HG02973 (cell line): Measurements from ENCODE around the gene DPP4.

Experiments
- ATAC-seq: cut with Tn5 transposase; IDR thresholded peaks from one replicate; pipeline ENCODE4 v1.9.1; 2021; ENCODE audit warnings: moderate library complexity; ENCODE audit not compliant: unreplicated experiment

DPP4 gene

DNA sequence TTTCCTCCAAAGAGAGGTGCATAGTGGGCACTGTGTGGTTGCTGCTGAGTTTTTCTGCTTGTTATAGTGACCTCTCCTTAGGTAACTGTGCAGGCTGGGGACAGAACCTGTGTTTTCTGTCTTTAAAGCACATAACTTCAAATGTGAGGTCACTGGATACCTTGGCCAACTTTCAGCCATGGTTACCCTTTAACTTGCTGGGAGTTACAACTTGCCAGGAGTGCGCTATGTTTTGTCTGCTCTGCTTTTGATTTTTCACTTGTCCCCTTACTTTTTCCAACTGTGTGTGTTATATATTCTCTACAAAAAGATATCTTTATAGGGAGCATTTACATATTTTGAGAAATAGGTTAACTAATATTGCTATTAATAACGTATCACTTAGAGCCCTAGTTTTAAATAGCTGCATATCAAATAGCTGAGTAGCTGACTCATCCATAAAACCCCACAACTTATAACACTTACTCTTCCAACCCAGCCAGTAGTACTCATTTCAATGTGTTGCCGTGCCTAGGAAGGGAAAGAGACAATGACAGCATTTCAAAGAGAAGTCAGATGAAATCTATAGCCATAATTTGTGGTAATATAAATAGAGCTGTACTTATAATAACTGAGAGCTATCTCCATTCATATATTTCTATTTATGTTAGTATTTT, 51.6 kb downstream of the DPP4 start:
- ATAC-seq, result no peak

DNA sequence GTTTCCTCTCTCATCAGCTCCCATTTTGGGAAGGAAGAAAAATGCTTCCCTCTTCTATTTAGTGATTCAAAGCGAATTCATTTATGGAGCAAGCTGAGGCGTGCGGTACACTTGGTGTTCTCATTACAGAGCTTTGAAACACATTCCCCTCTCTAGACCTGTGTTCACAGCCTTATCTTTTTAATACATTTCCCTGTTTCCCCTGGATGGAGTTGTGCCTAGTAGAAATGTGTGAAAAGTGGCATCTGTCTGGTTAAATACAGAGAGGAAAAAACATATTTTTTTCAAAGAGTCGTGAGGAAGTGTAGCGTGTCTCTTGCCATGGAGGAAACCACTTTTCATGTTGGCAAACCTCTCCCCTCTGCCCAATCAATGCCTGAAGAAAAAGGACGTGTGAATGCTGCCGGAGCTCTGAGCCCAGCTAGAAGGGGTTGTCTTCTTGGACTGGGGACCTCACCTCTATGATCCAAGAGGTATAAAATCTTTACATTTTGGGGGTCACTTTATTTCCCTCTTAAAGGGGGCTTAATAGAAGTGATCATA, 52.4 kb downstream of the DPP4 start:
- no peak for ATAC-seq

DNA sequence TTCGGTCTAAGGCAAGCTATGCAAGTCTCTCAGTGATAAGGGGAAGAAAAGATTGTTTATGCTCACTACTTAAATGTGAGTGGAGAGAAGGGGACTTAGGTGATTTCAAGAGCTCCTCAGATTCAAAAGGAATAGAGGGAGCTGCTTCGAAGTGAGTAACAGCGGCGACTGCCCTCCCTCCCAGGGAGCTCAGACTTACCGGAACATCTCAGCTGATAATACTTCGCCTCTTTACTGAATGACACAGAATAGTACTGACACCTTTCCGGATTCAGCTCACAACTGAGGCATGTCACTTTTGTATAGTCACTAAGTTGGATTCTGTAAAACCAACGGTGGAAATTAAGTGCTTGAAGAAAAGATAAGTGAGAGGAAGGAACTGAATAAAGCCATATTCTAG, 55.5 kb downstream of the DPP4 start:
- ATAC-seq, result no peak

DNA sequence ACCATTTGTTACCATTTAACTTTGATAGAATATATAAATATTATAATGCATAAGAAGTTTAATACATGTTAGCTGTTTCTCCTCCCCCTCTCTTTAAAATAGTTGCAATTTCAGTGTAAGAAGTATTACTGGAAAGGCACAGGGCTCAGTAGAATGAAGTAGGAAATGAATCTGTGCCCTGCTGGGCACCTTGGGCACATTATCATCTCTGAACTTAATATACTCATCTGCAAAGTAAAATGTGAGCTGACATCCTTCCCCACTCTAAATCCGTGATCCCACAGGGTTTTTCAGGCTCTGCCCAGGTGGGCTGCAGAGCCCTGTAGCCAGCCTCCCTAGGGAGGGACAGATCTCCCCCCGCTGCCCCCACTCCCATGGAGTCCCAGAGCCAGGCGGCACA, 56.8 kb downstream of the DPP4 start:
- ATAC-seq, result no peak

DNA sequence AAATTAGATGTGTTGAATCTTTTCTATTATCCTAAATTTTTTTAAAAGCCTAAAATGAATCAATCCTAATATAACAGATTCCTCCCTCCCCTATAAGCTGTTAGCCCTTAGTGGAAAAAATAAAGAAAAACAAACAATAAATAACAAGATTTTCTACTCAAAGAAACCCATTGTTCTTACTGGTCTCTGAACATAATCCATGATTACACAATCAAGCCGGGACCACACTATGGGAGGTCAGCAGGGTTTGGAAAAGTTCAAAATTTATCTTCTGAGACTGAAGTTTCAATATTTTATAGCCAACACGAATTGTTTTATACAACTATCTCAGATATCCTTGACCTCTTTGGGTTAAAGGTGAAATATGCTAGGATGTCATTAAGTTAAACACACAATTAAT, 57.9 kb downstream of the DPP4 start:
- no peak for ATAC-seq

DNA sequence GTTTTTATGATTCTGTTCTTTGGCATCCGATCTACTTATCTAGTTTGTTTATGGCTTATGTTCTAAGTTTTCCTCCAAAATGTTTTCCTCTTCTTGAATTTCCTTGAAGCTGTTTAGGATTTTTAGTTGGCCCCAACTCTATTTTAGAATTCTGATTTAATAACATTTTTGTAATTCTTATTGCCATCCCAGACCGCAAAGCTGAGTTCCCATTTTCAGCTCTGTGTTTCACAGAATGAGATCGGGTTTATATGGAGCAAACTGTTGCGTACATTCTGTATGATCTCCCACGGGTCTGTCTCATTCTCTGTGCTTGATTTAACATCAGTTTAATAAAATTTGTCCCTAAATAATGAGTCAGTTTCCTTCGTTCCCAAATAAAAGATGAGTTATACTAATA, 59.3 kb downstream of the DPP4 start:
- no peak for ATAC-seq

DNA sequence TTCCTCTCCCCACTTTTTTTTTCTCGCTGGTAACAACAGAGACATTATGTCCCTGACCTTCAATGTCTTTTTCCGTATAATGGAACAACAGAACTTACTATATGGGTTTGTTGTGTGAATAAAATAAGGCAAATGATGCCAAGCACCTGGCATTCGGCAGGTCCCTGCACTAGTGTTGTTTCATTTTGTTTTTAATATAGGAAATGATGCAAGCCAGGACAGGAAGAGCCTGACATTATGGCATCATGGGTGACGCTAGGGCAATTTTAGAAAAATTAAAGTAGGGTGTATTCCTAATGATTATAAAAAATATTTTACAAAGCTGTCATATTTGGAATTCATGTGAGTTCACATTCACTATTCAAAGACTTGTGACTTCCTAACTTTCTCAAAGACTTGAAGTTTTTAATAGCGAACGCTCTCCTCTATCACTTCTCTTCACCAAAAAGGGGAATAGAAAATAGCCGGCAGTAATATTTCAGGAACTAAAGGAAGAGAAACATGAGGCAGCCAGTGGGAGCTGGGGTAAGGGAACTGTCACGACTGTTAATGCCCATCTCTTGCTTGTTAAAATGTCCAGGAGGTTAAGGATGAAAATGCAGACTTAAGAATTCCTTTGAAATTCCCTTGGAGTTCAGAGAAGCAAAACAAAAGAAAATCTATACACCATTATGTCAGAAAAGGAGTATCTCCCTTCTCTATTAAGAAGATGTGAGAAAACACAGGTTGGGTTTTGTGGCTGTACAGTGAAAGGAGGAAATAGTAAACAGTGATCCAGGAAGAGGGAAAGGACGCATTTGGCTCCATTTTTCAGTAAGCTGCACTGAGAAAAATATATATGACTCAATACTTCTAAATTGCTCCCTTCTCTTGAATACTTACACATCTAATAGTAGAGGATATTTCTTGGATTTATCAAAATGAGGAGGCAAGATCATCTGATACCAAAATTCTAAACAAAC, 60.2 kb downstream of the DPP4 start:
- ATAC-seq, result no peak

DNA sequence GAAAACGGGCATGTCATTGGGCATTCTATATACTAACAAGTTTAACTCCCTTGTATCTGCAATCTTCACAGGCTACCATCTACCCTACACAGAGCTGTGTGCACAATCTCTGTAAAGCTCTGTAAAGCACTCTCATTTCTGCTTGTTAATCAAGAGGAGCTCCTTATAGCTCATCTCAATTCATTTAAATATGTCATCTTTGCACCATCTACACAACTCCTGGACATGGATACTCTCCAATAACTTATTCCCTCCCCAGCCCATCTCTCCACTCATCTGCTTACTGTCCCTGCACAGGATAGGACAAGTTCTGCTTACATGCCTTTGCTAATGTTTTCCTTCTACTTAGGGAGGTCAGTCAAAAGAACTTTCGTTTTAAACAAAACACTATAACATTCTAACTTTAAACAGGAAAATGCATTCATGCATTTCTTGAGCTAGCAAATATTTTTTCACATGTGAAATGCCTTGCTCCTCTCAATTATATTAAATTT, 61.4 kb downstream of the DPP4 start:
- no peak for ATAC-seq

DNA sequence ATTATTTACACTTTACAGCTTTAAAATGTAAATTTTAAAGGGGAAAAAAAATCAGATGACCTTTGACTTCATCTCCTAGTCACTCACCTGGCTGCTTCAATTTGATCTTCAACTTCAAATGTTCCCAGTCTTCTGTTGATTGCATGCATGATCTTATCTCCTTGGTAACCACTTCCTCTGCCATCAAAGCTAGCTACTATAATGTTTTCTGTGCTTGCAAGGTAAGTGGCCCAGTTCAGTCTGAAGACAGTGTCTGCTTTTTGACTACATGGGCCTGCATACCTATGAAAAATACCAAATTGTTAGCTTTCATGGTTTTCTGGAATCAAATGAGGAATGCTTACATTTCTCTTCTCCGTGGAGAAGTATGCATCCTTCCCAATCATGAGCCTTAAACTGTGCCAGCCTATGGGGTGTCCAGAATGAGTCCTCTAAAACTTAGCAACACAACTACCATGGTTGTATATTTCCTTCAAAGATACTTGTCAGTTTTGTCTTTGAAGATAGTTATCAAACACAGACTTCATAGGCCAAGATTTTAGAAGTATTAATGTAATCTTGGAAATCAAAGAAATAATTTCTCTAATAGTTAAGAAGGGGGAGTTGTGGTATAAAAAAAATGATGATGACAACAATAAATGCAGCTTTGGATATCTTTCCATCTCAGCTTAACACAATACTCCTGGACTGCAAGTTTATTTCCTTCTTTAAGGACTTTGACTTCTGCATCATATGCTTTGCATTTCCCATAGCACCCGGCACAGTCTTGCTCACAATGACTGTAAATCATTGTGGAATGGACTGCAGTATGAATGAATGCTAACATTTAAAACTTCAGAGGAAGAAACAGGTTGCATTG, 62.1 kb downstream of the DPP4 start:
- no peak for ATAC-seq

DNA sequence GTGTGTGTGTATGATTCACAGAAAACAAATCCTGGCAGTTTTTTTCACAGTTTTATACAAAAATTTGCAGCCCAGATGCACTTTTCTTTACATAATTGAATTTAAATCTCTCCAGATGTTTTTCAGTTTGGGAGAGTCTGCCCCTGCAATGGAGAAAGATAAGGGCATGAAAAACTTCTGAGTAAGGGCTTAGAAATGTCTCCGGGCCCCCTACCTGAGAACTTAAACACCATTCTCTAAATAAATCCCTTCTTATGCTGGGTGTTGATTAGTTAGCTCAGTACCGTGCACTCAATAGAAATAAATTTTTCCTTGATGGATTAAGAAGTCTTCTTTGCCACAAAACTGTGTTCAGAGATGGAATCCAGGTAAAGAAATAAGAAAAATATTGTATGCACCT, 64.5 kb downstream of the DPP4 start:
- no peak for ATAC-seq

DNA sequence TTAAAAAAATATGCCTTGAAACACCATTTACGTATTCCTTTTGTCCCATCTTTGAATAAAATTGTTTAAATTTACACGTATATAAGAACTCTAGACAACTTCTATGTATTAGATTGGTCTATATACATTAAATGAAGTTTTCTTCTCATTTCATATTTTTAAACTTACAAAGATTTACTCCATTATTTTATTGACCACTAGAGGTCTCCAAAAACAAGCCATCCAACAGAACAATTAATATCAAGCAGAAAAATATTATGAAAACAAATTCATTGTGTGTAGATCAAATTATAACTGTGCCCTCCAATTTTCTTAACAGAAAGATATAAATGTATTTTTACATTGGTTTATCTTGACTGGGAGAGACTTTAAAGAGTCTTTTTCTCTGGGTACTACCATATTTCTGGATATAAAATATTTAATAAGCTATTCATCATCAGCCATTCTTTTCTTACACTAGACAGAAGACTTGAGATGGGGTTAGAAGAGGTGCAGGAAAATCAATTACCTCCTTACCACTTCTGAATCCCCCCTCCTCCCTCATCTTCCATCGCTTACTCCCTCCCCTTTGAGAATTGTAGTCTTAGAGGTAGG, 66.5 kb downstream of the DPP4 start:
- ATAC-seq, result no peak

DNA sequence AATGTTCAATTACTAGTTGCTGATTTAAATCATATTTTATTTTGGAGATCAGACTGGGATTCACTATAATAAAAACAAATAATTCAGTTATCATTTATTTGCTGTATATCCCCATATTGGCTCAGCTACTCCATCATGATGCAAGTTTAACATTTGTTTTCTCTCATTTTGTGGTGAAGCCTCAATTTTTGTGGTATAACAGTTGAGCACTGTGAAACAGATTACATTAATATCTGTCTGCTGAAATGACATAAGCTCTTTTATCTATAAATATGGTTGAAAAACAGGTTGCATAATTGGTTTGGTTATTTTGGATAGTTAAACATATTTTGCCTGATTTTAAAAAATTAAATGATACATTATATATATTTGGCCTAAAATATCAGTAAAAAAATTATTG, 67.7 kb downstream of the DPP4 start:
- ATAC-seq, result no peak

DNA sequence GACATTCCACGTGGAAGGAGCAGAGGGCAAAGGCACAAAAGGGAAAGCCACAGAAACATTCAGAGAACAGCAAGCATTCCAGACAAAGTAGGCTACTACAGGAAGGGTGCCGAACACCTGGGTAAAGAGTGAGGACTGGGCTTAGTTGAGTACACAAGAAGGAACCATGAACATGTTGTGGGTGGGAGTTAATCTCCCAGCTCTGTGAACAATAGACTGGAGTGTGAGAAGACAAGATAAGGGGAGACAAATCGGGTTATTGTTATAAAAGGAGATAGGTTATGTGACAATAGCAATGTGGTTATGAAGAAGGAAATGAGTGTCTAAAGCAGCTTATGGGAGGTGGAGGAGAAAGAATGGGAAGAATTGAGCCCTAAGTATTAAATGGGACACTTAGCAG, 70.0 kb downstream of the DPP4 start:
- no peak for ATAC-seq

DNA sequence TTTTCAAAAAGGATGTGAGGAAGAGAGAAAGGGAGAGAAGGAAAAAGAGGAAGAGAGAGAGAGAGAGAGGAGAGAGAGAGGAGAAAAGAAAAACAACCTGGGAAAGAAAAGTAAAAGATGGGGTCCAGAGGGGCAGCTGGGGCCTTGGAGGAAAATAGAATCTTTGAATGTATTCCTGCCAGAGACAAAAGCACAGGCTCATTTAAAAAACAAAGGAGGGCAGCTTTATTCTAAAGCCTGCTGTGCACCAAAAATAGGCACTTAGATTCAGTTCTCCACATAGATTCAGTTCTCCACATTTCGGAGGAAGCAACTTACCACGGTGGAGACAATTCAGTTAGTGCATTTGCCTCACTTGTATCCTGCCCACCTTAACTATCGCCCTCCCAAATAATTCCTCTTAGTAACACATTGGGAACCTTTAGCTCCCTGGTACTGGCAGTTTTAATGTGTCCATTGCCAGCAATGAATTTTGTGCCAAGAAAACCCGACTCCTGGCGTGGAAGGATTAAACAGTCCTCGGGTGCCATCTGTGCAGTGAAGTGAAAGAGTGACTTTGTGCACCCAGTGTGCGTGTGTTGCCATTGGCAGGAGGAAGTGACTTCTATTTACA, 71.3 kb downstream of the DPP4 start:
- ATAC-seq, result no peak

DNA sequence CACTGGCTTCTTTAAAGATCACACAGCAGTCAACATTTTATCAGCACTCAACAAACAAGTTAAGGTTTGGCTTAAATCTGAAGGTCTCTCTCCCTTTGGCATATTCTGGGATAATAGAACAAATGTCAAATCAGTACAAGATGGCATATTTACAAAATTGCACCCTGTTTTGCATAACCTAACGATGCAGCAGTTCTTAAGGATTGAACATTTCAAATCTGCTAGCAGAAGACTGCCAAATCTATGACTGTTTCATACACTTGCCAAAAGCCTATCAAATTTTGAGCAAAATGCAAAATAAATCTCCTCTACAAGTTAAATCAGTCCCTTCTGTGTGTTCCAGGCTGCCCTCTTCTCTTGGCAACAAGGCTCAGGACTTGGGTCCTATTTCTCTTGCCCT, 73.6 kb downstream of the DPP4 start:
- ATAC-seq, result no peak

DNA sequence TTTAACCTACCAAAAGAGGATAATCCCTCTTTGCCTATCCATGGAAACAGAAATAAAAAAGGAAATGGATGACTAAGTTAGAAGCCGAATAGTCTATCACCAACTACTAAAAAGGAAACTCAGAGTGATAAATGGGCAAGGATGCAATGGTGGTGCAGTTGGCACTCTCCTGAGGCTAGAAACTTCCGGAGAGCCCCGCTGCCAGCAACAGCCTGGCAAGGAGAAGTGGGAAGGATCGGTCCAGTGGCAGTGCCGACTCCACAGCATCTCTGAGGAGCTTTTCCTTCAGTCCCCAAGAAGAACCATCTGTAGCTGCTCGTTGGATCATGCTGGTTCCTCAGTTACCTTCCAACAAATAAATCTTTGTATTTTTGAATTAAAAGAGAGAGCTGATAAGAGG, 74.7 kb downstream of the DPP4 start:
- no peak for ATAC-seq

DNA sequence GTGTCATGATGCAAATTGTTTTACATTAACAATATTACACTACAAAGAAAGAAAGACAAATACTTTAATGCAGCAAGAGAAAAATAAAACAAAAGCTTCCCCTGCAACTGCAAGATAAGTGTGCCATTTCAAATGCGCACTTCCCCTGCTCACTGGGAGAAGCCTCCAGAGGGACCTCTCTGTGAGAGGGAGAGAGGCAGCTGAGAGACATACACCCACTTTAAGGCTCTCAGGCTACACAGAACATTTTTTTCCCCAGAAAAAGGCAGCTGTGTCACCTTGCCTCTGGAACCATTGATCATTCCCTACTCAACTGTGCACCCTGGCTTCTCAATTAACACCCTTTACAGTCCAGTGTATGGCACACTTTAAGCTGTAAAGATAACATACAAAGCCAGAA, 75.2 kb downstream of the DPP4 start:
- no peak for ATAC-seq

DNA sequence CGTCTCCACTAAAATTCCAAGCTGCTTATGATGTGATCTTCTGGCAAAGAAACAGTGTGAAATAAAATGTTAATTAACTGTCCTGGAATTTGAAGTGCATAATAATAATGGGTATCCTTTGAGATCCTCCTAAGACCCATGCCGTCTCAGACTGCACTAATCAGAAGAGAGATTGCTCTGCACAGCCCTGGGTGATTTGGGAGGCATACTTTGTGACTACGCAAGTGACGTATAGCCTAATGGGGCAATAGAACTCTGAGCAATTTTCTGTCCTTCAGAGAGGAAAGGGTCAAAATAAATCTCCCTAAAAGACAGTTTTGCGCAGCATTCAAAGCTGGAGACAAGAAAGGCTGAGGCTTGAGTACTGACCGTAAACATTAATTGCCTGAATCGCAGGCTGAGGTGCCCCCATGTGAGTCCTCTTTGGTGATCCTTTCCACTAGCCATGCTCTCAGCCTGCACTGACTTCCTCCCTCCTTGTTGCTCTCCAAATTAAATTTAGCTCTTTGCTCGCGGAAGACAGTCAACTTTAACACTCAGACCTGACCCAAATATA, 76.0 kb downstream of the DPP4 start:
- no peak for ATAC-seq

DNA sequence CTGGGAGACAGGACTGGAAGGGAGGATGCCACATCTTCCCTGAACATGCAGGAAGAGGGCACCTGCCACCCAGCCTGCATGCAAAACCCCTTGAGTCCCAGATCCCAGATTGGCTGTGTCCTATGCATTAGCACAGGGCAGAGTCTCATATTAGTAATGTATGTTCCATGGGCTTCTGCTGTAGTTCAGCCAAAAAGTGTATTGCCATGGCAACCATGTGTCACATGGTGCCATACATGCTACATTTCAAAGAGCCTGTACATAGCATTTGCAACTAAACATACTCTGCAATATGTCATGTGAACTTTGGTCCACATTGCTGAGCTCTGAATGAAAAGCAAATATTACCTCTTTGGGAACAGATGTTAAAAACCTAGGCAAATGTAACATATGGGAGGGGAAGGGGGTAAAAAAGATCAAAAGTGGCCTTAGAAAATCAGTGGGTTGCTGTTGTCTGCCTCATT, 78.4 kb downstream of the DPP4 start:
- no peak for ATAC-seq
